HG03064 (cell line): ENCODE measurements around the gene UBE4B.

ENCODE experiments used
- ATAC-seq: cut with Tn5 transposase; IDR thresholded peaks from one replicate; pipeline ENCODE4 v1.9.1; 2021; ENCODE audit warnings: low read depth; ENCODE audit not compliant: unreplicated experiment

UBE4B gene

DNA sequence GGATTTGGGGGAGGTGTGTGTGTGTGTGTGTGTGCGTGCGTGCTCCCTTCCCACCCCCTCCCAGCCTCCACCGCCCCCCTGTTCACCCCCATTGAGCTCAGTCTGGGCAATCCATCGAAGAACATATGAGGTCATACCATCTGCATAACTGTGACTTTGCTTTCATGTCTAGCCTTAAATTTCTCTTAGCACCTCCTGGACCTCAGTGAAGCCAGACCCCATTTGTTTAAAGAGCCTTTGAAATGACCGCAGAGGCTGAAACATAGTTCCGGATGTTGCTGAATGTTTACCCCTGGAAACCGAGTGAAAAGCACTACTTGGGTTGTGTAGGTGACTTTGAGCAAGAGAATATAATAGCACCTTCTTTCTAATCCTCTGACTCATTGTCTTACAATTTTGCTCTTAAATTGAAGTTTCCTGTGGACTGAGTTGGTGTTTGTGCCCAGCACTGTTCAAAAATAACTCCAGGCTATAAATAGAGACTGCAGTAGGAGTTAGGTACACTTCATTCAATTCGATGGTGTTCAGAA is 75.4 kb downstream of the UBE4B start:
- no peak for ATAC-seq

DNA sequence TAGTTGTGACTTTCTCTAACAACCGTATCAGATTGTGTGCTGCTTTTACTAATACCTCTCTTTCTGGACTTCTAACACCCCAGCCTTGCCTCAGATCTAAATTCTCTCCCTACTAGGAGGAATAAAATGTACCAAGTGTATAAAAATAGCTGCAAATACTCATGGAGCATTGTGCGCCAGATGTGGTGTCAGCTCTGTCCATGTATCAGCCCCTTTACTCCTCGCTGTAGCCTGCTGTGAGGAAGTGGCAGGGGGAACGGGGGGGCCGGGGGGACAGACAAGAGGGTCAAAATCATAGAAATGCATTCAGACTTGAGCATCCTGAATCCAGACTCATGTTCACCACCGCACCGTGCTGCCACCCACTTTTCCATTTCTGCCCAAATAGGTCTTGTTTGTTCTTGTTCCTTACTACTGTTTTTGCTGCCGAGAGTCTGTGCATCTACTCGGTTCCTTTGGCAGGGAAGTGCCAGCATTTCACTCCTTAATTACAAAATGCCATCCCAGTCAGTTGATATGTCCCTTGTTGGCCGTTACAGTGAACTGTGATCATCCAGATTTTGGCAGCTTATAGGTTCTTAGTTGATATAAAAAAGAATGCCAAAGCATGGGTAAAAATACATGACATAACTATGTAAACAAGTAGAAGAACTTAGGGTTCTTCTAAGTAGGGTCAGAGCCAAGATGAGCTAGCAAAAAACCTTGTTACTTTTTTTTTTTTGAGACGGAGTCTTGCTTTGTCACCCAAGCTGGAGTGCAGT is 76.4 kb downstream of the UBE4B start:
- no peak for ATAC-seq

DNA sequence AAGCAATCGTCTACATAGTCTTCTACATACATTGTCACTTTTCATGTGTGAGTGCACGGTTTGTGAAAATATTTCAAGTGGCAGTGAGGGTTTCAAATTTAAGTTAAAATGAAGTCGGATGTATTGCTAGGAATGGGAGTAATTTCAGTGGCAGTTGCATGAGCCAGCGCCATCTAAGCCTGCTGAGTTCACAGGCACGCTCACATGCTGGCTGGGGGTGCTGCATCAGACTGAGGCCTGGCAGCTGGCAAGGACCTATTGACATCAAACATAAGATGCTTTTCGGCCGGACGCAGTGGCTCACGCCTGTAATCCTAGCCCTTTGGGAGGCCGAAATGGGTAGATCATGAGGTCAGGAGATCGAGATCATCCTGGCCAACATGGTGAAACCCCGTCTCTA is 80.7 kb downstream of the UBE4B start:
- no peak for ATAC-seq

DNA sequence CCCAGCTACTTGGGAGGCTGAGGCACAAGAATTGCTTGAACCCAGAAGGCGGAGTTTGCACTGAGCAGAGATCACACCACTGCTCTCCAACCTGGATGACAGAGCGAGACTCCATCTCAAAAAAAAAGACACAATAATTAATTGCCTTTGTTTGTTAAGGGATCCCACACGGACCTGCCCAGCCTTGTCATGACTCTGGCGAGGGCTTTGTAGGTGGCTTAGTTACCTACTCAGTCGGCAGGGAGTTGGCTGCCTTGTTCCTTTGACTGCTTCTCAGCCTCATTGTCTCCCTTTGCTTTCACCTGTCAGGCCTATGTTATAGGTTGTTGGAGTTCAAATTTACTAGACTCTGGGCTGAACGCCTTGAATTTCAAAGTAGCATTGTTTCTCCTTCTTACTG is 82.0 kb downstream of the UBE4B start:
- no peak for ATAC-seq

DNA sequence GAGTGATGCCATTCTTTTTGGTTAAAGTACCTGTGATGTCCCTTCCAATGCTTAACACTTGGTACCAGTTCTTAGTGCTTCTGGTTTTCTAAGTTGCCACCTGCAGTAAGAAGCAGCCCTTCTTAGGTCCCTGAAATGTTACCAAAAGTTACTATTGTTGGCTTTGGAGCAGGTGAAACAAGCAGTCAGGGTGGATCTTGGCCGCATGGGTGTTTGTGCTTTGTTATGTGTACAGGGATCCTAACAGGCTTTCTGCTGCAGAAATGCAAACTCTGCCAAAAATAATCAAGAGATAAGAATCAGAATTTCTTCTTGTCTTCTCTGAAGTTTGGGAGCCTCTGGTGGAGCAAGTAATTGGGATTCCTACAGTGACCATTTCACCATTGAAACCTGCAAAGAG is 84.4 kb downstream of the UBE4B start:
- no peak for ATAC-seq

DNA sequence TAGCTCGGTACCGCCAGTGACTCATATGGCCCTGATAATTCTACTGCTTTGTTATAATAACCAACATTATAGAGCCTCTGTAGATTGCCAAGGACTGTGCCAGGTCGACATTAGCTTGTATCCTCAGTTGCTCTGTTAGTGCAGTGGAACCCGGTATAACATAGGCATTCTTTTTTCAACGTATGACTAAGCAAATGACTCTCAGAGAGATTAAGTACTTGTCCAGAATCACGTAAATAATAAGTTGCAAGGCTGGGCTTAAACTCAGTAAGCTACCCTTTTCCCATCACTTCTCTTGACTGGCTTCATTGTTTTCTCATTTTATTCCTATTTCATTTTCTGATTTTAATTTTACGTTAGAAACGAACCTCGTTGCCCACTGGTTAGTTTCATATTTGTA is 85.1 kb downstream of the UBE4B start:
- no peak for ATAC-seq

DNA sequence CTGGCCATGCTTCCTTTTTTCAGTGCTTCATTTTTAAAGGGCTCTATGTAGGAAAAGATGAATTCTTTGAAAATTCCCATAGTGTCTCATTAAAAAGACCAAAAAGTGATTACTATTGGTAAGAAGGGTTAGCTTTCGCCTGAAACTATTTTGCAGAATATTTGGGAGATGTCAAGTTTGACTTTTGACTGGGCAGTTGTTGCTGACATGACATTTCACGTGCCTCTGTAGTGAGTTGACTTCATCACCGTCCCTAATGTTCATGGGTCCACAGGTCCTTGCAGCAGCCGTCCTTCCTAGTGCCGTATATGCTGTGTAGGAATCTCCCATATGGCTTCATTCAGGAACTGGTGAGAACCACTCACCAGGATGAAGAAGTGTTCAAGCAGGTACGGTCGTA is 88.9 kb downstream of the UBE4B start:
- no peak for ATAC-seq

DNA sequence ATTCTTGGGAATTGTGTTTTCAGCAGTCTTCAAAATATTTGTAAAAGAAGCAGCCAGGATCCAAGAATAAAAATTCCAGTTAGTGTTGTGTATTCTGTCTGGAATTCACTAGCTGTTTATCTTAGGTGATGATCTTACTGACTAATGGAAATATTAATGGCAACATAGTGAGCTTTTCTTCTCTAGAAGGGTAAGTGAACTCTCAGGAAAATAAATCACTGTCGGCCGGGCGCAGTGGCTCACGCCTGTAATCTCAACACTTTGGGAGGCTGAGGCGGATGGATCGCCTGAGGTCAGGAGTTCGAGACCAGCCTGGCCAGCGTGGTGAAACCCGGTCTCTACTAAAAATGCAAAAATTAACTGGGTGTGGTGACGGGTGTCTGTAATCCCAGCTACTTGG is 90.2 kb downstream of the UBE4B start:
- ATAC-seq: no peak

DNA sequence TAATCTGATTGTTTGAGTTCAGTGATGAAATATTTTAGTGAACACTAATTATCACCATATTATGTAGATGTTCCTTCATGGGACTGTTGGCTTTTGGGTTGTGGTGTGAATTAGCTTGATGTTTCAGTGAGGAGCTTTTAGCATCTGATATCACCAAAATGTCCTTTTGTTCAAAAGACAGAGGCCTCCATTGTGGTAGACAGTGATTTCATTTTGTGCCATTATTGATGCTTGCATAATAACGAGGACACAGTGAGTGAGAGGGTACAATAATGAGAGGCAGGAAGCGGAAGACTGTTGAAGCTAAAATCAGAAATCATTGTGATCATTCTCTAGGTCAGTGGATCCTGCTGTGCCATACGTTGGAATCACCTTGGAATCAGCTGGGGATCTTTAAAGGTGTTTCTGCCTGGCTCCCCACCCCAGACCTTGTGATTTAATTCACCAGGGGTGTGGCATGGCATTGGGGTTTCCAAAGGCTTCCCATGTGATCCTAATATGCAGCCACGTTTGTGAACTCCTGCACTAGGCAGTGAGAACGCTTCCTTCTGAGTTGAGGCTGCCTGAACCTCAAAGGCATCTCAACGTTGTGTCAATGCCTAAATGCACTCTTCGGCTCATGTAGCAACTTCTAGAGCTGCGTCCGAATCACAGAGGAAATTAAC is 95.5 kb downstream of the UBE4B start:
- ATAC-seq: no peak

DNA sequence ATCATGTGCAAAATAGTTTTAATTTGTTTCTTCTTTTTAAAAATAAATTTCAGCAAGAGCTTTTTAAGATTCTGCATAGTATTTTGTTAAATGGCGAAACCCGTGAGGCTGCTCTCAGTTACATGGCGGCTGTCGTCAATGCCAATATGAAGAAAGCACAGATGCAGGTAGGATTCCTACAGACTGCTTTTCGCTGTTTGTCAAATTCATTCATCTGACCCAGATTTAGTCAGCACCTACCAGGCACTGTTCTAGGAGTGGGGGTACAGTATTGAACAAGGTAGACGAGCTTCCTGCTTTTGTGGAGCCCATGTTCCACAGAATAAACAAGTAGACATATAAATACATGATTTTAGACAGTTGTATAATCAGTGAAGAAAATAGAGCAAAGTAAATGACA is 99.6 kb downstream of the UBE4B start:
- ATAC-seq: no peak

DNA sequence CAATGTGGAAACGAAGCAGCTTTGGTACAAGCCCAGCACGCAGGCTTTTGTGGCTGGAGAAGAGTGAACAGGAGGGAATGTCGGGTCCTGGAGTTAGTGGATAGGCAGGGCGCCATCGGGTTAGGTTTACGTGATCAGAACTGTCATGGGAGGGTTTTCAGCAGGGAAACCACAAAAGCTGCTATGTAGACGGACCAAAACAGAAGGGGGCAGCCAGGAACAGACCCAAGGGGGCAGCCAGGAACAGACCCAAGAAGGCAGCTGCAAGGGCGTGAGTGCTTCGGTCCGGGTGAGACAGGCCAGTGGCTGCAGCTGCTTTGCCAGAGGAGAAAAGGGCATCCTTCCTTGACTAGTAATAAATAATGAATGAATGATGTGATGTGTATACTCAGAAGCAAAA is 100.1 kb downstream of the UBE4B start:
- ATAC-seq: no peak

DNA sequence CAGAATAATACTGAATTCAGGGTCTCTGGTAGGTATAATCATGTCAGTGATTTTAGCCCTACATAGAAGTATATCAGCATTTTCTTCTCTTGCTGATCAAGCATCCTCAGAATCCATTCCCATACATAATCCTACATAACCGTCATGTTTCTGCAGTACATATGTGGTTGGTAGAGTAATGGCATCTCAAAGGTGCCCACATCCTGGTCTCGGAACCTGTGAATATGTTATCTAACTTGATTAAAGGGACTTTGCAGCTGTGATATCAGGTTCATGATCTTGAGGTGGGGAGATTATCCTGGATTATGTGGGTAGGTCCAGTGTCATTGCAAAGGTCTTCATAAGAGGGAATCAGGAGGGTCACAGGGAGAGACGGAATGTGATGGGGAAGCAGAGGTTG is 108.2 kb downstream of the UBE4B start:
- ATAC-seq: no peak

DNA sequence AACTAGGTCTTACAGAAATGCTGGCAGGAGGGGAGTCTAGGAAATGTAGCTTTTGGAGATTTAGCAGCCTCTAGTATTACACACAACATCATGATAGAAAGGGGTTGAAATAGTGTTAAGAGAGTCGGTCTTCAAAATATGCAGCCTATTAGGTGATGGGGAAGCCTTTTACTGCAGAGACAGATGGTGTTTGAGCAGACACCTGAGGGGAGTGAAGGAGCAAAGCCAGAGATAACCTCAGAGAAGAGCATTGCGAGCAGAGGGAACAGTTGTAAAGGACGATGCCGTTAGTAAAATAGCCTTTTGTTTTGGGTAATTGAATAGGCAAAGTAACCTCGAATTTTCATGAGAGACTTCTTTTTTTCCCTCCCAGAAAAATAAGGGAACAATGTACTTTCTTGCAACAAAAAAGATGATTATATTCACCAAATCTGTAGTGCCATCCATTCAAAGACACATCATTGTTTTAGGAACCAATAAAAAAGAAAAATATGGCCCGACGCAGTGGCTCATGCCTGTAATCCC is 111.3 kb downstream of the UBE4B start:
- no peak for ATAC-seq

DNA sequence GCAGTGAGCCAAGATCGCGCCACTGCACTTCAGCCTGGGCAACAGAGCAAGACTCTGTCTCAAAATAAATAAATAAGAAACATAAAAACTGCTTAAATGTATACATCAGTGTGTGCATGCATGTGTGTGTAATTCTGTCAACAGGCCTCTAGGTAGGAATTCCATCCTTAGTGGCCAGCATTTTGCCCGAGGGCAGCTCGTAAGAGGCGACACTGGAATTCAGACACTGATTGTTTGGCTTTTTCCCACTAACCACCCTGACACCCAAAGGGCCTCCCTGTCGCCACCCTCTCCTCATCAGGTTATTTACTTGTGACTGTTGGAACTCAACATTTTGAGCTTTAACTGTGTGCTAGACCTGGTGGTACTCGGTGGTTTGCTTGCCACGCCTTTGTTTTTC is 113.6 kb downstream of the UBE4B start:
- ATAC-seq: no peak

DNA sequence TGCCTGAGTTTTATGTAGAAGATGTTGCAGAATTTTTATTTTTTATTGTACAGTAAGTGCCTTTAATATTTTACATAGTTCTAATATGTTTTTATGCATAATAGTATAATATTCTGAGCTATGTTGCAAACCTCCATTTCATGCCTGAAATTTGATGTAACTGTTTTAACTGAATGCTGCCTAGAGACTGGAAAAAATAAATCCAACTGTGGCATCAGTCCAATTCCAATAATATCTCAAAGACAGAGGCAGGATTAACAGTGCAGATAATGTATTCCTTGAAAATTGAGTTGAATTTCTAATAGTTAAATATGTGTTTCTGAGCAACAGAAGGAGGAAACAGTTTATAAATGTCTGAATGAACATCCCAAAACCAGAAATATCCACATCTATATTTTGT is 116.5 kb downstream of the UBE4B start:
- no peak for ATAC-seq

DNA sequence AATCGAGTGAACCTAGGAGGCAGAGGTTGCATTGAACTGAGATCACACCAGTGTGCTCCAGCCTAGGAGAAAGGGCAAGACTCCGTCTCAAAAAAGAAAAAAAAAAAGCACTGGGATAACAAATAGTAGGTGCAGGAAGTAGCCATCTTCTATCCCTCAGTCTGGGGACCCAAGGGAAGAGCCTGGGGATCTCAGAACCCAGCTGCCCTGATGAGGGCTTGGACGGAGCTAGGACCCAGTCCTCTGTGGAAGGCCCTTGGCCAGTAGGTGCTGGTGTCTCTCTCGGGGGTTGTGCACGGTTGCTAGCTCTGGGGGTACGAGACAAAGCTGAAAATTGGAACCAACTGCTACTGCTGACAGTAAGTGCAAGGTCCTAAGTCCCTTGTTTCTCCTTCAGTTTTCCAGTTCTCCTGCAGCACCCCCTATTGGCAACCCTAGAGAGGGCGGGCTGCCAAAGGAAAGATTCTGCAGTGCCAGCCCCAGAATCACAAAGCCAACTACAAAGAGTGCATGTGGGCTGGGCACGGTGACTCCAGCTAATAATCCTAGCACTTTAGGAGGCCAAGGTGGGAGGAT is 120.0 kb downstream of the UBE4B start:
- ATAC-seq: no peak

DNA sequence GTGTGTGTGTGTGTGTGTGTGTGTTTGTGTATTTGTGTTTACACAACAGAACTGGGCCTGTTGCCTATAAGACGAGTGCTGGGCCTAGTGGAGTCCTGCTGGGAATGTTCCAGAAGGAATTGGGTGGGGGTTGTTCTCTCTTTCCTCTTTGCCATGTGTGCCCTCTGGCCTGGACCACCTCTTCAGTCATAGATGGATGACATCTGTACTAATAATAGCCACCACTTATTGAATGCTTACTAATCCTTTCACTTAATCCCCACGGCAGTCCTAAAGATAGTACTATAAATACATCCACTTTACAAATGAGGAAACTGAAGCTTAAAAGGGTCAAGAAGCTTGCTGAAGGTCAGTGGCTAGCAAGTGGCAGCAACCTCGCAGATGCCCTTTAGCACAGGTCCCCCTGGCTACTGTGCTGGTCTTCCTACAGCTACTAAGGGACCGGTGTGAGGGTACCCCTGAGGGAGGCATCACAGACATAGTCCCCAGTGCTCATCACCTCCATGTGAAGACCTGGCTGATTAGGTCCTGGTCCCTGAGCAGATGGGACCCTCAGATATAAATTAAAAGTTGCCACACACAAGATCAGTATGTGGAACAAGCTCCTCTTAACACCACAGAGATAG is 122.4 kb downstream of the UBE4B start:
- no peak for ATAC-seq

DNA sequence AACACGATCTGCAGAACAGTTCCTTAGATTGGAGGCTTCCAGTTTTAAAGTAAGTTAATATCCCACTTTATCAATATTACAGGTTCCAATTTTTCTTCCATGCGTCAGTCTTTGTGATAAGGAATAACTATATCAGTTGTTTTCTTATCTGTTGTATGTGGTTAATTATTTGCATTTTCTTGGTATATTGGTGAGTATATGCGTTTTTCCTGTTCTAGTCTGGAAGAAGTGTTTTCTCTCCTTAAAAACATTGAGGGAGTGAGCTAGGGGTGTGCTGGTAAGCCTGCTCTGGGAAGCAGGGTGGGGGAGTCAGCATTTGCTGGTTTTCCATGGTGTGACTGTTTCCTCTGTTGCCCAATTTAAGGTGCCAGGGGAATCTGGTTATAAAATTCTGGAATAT is 127.4 kb downstream of the UBE4B start:
- ATAC-seq: no peak

DNA sequence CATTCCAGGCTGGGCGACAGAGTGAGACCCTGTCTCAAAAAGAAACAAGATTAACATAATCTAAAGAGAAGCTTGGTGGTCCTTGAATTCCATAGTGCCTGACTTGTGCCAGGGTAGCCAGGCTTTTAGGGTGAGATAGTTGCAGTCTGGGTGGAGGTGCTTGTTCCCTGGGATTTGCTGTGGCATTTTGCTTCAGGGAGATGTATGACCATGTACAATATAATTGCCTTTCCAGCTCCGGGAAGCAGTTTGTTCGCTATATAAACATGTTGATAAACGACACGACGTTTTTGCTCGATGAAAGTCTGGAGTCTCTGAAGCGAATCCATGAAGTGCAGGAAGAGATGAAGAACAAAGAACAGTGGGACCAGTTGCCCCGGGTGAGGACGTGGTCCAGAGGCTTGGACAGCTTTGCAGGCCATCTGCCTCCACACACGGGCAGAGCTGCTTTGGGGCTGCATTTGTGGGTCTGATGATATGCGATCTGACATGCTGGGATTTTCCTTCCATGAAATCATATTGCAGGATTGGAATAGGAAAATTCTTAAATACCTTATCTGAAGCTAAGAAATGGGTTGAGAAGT is 128.2 kb downstream of the UBE4B start:
- no peak for ATAC-seq

DNA sequence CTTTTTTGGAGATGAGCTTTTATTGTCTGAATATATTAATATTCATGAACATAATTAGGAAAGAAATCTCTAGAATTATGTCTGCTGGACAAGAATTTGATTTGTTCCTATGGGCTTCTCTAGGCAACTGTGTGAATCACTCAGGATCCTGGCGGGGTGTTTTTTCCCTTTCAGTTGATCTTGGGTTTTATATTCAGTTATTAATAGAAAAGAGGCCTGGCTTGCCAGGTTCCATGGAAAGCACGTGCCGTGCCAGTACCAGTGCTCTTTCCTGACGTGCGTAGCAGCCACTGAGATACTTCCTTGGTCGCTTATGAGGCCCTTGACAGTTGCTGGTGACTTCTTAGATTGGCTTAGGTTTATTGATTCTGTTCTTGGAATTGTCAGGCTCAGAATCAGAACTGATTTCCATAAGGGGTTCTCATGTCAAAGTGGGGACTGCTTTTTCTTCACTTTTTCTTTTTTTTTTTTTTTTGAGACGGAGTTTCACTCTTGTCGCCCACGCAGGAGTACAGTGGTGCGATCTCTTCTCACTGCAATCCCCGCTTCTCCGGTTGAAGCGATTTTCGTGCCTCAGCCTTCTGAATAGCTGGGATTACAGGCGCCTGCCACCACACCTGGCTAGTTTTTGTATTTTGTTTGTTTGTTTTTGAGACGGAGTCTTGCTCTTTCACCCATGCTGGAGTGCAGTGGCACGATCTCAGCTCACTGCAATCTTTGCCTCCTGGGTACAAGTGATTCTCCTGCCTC is 129.0 kb downstream of the UBE4B start:
- no peak for ATAC-seq
